ENCODE results near the gene GCC1. TPM values are rescaled to one million over a fixed set of nuclear protein-coding genes. Genes with fewer than 3 reads are reported as not detected.

The GCC1 gene
- total RNA-seq, 1 donor from 2014 or later, result 21.8 TPM

DNA sequence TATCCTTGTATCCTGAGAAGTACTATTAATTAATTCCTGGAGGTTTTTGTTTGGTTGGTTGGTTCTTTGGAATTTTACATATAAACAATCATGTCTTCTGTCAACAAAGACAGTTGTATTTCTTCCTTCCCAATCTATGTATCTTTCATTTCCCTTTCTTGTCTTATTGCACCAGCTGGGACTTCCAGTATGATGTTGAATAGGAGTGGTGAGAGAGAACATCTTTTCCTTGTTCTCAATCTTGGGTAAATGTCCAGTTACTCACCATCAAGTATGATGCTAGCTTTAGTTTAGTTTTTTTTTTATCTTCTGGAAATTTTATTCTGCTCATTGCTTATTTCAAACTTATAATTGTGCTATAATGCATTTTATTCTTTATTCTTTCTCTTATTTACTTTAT lies 39.9 kb upstream of the GCC1 start:
- no peak overlapping the region for H3K27ac Mint-ChIP-seq (ENCODE audit: unreplicated experiment)
- TF ChIP-seq, protein P1, sequence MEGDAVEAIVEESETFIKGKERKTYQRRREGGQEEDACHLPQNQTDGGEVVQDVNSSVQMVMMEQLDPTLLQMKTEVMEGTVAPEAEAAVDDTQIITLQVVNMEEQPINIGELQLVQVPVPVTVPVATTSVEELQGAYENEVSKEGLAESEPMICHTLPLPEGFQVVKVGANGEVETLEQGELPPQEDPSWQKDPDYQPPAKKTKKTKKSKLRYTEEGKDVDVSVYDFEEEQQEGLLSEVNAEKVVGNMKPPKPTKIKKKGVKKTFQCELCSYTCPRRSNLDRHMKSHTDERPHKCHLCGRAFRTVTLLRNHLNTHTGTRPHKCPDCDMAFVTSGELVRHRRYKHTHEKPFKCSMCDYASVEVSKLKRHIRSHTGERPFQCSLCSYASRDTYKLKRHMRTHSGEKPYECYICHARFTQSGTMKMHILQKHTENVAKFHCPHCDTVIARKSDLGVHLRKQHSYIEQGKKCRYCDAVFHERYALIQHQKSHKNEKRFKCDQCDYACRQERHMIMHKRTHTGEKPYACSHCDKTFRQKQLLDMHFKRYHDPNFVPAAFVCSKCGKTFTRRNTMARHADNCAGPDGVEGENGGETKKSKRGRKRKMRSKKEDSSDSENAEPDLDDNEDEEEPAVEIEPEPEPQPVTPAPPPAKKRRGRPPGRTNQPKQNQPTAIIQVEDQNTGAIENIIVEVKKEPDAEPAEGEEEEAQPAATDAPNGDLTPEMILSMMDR (IDR thresholded peaks at IDR 0.05; ENCODE audit: unreplicated experiment), result no peak
- H3K4me1 Mint-ChIP-seq (ENCODE audit: unreplicated experiment), result peaks cover 26% of the 10 kb centered on the region
- H3K27me3 Mint-ChIP-seq (ENCODE audit: unreplicated experiment), result peaks cover 4% of the 10 kb centered on the region
- H3K4me3 Mint-ChIP-seq (ENCODE audit: unreplicated experiment), result no peak overlapping the region
- no peaks in the 10 kb centered on the region for H3K9me3 Mint-ChIP-seq (ENCODE audit: unreplicated experiment)
- DNase-seq (ENCODE audit: low spot score), result no peak
- H3K36me3 Mint-ChIP-seq (ENCODE audit: low read depth, unreplicated experiment), result no peaks in the 10 kb centered on the region

DNA sequence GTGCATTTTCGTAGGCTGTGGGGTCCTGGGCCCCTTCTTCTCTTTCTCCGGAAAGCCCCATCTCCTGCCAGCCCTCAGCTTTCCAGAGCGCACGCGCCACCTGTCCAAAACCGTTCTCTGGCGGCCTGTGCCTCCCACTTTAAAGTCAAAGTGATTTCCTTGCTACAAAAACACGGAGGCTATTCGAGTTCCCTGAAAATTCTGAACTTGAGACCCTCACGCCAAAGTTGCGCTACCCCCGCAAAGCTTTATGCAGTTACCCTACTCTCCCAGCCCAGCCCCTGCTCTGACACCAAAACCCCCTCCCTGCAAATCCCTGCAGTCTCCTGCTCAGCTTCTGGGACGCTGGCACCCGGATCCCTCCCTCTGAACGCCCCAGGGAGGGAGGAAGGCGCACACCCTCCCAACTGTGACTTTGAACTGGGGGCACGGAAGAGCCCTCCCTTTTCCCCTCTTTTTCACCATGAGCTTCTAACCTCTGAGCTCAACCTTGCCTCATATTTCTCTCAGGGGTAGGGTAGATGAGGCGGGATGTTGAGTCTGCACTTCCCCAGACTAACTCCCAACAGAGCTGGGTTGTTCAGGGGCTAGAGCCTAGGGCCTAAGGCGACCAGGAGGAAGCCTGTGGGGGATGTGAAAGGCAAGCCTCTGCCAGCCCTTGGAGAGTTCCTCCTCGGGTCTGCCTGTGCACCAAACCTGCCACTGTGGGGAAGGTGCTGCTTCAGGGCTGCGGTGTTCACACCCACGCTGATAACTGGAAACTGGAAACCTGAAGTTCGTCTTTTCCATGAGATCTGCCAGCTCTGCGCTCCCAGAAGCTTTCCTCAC lies 35.2 kb upstream of the GCC1 start:
- Mint-ChIP-seq H3K27ac (ENCODE audit: unreplicated experiment) (no peak overlapping the region), H3K36me3 (ENCODE audit: low read depth, unreplicated experiment) (no peaks in the 10 kb centered on the region), H3K9me3 (ENCODE audit: unreplicated experiment) (no peaks in the 10 kb centered on the region), H3K4me3 (ENCODE audit: unreplicated experiment) (peak overlapping the region; percentile 85), H3K27me3 (ENCODE audit: unreplicated experiment) (peaks cover 9% of the 10 kb centered on the region), H3K4me1 (ENCODE audit: unreplicated experiment) (peaks cover 11% of the 10 kb centered on the region)
- no peak for DNase-seq (ENCODE audit: low spot score)
- TF ChIP-seq, protein P1 (IDR thresholded peaks at IDR 0.05; ENCODE audit: unreplicated experiment), result no peak

DNA sequence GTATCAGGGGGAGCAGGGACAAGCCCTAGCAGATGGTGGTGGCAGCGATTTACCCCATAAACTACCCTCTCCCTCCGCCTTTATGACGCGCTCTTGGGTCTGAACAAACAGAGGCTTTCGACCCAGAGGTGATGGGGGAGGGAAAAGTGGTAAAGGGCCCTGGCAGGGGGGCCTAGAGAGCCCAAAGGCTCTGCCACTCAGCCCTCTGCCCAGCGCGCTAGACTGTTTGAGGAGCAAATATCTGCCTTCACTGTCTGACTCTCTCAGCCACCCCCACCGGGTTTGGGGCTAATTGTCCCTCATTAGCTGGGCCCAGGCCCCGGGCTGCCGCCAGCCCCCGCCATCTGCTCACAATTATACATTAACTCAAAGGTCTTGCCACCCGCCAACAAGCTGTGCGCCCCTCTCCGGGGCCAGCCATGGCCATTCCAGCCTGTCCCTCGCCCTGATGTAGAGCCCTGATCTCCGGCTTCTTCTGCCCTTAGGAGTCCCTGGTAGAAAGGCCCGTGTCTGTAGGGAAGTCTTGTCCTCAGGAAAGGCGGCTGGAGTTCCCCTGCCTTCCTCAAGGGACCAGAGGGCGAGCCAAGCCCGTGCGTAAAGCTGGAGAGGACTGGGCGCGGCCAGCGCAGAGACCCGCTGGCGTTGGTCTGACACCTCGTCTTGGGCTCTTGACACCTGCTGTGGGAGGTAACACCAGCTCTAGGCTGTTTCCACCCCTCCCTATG lies 34.4 kb upstream of the GCC1 start:
- peaks cover 9% of the 10 kb centered on the region for H3K27me3 Mint-ChIP-seq (ENCODE audit: unreplicated experiment)
- peak overlapping the region; percentile 85 for H3K4me3 Mint-ChIP-seq (ENCODE audit: unreplicated experiment)
- no peak overlapping the region for H3K27ac Mint-ChIP-seq (ENCODE audit: unreplicated experiment)
- peak; percentile 39 for DNase-seq (ENCODE audit: low spot score)
- no peaks in the 10 kb centered on the region for H3K9me3 Mint-ChIP-seq (ENCODE audit: unreplicated experiment)
- H3K36me3 Mint-ChIP-seq (ENCODE audit: low read depth, unreplicated experiment), result no peaks in the 10 kb centered on the region
- H3K4me1 Mint-ChIP-seq (ENCODE audit: unreplicated experiment), result peaks cover 13% of the 10 kb centered on the region
- TF ChIP-seq, protein P1 (IDR thresholded peaks at IDR 0.05; ENCODE audit: unreplicated experiment), result no peak

DNA sequence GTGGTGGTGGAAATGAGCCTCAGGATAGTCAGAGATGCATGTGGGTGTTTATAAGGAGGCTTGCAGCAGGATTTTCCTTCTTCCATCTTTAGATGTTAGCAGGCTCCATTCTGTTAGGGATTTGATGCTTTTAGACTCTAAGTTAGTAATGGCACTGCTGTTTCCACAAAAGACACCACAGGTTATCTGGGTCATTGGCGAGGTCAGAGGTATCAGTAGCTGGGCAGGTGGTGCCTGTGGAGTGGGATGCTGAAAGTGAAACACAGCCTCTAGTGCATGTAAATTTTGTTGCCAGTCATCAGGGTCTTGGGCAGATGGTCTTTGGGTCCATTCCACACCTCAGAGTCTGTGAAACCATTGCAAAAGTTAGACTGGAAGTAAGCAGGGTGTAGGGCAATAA lies 33.4 kb upstream of the GCC1 start:
- no peaks in the 10 kb centered on the region for H3K36me3 Mint-ChIP-seq (ENCODE audit: low read depth, unreplicated experiment)
- no peak overlapping the region for H3K4me3 Mint-ChIP-seq (ENCODE audit: unreplicated experiment)

More for the DNA sequence above, 33.4 kb upstream of the GCC1 start:
- Mint-ChIP-seq H3K27ac (ENCODE audit: unreplicated experiment) (no peak overlapping the region), H3K4me1 (ENCODE audit: unreplicated experiment) (peaks cover 13% of the 10 kb centered on the region), H3K9me3 (ENCODE audit: unreplicated experiment) (no peaks in the 10 kb centered on the region), H3K27me3 (ENCODE audit: unreplicated experiment) (peaks cover 9% of the 10 kb centered on the region)
- TF ChIP-seq, protein P1 (IDR thresholded peaks at IDR 0.05; ENCODE audit: unreplicated experiment), result no peak
- DNase-seq (ENCODE audit: low spot score), result no peak
